Measurements from ENCODE around the gene PEX11B.

The PEX11B gene

DNA sequence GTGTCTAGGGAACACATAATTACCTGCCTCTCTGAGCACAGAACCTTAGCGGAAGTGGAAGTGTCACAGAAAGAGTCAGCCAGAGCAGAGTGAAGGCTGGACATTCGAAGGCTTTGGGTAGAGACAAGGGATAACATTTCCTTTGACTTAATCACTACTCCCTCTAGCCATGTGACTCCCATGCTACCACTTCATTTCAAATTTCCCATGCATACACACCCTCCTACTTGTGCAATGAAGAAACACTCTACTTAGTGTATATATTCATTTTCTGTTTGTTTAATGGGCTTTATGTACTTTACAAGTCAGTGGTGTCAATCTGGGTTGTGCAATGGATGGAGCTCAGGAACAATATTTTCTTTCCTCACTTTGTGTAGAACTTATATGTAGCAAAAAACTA is 39.8 kb downstream of the PEX11B start:
- DNase-seq (ENCODE audit: low read depth, low spot score), result peak; percentile 63

DNA sequence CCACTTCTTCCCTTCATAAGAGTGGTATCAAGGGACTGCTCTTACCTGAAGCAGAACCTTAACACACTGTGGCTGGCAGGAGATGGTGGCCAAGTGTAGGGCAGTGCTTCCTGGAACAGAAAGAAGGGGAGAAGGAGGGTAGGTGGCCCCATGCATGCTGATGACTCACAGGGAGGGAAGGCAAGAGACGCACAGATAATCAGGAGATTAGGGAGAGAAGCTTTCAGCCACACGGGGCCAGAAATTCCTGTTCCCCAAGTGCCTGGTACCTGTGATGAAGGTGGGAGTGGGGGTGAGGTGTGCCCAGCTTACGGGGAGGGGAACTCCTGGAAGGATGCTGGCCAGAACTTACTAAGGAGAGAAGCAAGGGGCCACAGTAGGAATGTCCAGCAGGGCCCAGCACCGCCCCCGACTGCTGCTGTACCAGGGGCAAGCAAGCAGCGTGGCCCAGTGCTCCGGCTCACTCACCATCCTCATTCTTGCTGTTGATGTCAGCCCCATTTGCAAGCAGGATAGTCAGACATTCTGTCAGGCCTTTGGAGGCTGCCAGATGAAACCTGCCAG is 40.5 kb downstream of the PEX11B start:
- peak overlapping the region; percentile 69 for H3K27ac ChIP-seq
- peak; percentile 59 for DNase-seq (ENCODE audit: low read depth, low spot score)

More for the DNA sequence above, 39.8 kb downstream of the PEX11B start:
- peak overlapping the region; percentile 69 for H3K27ac ChIP-seq

DNA sequence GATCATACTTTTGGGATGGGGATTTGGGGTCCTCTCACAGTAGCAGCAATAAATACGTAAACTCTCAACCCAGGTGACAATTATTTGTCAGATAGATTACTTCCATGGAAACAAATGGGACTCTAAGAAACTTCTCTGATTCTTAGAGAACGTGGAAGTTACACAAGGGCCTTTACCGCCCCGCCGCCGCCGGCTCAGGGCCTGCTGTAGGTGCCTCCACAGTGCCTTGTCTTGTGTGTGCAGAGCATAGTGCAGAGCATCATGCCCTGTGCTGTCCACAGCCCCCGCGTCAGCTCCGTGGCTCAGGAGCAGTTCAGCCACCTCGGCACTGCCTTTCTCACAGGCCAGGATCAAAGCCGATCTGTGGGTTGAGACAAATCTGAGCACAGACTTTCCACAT is 43.9 kb downstream of the PEX11B start:
- H3K27ac ChIP-seq, result no peak overlapping the region
- DNase-seq (ENCODE audit: low read depth, low spot score), result no peak

DNA sequence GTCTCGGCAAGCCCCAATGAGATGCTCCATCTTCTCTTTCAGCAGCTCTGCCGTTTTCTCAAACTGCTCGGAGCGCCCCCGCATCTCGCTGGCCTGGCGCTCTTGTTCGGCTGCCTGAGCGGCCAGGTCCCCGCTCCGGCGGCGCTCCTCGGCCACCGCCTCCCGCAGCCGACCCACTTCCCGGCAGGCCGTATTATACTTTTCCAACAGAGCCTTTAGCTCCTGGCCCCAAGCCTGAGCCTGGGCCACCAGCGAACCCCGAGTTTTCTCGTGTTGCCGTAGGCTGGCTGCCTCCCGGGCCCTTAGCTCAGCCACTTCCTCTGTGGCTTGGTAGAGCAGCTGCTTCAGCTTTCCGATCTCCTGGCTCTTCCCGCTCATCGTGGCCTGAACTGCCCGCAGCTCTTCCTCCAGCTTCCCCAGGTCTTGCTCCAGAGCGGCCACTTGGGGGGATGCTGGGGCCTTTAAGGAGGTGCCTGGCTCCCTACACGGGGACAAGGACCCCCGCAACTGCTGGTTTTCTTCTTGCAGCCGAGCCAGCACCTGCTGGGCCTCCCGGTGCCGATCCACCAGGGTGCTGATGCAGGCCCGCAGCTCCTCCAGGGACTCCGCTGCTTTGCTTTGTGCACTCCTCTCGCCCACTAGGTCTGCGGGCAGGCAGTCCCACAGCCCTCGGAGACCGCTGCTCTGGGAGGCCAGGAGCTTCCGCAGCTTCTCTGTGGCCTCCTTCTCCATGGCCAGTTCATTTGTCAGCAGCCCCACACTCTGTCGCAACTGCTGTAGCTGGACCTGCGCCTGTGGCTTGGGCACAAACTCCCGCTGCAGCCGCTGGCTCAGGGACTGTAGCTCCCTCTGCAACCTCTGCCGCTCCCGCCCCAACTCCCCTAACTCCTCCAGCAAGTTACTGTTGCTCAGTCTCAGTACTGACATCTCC is 46.3 kb downstream of the PEX11B start:
- H3K27ac ChIP-seq, result no peak overlapping the region

DNA sequence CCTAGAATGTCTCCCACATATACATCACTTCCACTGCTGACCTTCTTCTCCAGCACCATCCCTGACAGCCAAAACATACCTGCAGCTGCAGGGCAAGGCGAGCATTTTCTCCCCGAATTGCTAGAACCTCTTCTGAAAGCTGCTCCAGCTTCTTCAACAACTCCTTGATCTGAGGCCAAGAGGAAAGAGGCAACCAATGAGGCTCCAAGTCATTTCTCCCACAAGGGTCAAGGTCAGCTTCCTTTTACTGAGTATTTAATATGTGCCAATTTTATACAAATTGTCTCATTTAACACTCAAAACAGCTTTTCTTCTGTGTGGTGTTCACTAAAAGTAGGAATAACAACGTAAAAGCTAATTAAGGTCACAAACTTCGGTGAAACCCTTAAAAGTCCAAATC is 50.3 kb downstream of the PEX11B start:
- DNase-seq (ENCODE audit: low read depth, low spot score), result no peak
- H3K27ac ChIP-seq, result no peak overlapping the region

More for the DNA sequence above, 46.3 kb downstream of the PEX11B start:
- no peak for DNase-seq (ENCODE audit: low read depth, low spot score)

DNA sequence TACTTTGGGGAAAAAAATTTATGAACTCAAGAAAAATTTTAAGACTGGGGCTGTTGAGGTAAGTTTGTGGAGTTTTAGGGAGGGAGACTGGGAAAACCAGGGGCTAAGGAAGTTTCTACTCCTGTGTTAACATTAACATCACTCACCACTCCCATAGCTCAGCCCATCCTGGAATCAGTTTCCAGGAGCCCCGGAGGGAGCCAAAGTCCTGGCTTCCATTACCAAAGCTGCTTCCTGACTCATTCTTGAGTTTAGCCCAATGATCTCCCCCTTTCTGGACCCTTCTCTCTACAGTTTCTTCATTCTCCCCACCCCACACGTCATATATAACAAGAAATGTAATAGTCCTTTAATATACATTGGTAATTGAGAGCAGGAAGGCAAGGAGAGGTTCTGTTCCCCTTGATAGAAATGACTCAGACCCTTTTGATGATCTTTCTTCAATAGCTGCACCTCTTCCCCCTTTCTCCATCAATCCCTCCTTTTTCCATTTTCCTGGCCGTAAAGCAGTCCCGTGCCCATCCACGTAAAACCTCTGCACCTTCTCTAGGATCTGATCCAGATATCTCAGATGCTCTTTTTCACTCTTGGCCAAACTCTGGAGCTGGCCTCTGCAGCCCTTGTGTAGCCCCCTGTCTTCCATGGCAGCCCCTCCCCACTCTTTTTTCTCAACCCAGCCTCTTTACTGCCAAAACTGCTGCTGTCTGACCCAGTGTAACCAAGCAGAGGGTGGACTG is 55.1 kb downstream of the PEX11B start:
- no peak for DNase-seq (ENCODE audit: low read depth, low spot score)
- H3K27ac ChIP-seq, result no peak overlapping the region
